T-helper 1 cell treated with Interleukin-12 subunit alpha and Interleukin-12 subunit beta and Interleukin-4 antibody, amounts not matched to agents 30 μg/mL and 1 μg/mL, for 36 hours (primary cell): Measurements from ENCODE around the gene COL8A1.

Experiments used
- H3K27ac Mint-ChIP-seq: one replicate; pipeline ENCODE4 v1.8.0; 2021; ENCODE audit warnings: mild to moderate bottlenecking, mixed read lengths
- H3K27me3 Mint-ChIP-seq: one replicate; pipeline ENCODE4 v1.8.0; 2021; ENCODE audit warnings: low read depth, mixed read lengths
- H3K36me3 Mint-ChIP-seq: one replicate; pipeline ENCODE4 v1.8.0; 2021; ENCODE audit warnings: low read depth, mixed read lengths
- H3K4me1 Mint-ChIP-seq: one replicate; pipeline ENCODE4 v1.8.0; 2021; ENCODE audit warnings: low read depth, mixed read lengths
- H3K4me3 Mint-ChIP-seq: one replicate; pipeline ENCODE4 v1.8.0; 2021; ENCODE audit warnings: mild to moderate bottlenecking, moderate library complexity, mixed read lengths
- H3K9me3 Mint-ChIP-seq: one replicate; pipeline ENCODE4 v1.8.0; 2021; ENCODE audit warnings: mixed read lengths

The COL8A1 gene

GRCh38 chr3:99762901-99763300 lies 124.5 kb downstream of the COL8A1 start:
- H3K9me3 Mint-ChIP-seq: no peaks in the 10 kb centered on the region
- H3K4me3 Mint-ChIP-seq: no peak overlapping the region
- H3K27ac Mint-ChIP-seq: no peak overlapping the region
- no peaks in the 10 kb centered on the region for H3K36me3 Mint-ChIP-seq
- H3K27me3 Mint-ChIP-seq: peaks cover 21% of the 10 kb centered on the region
- H3K4me1 Mint-ChIP-seq: no peaks in the 10 kb centered on the region

DNA sequence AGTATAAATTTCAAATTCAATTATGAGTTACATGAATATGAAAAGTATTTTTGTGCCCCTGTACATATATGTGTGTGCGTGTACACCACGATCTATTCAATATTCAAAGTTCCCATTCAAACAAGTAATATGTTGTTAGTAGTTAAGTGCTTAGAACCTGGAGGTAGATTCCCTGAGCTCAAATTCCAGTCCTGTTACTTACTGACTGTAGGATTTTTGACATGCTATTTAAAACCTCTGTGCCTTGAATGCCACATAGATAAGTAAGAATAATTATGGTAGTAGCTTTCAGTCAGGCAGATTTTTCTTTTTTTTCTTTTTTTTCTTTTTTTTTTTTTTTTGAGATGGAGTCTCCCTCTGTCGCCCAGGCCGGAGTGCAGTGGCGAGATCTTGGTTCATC lies 126.0 kb downstream of the COL8A1 start:
- no peak overlapping the region for H3K4me3 Mint-ChIP-seq
- H3K36me3 Mint-ChIP-seq: no peaks in the 10 kb centered on the region
- no peaks in the 10 kb centered on the region for H3K9me3 Mint-ChIP-seq
- H3K4me1 Mint-ChIP-seq: no peaks in the 10 kb centered on the region
- H3K27me3 Mint-ChIP-seq: peaks cover 6% of the 10 kb centered on the region
- H3K27ac Mint-ChIP-seq: no peak overlapping the region

- Mint-ChIP-seq H3K36me3 (no peaks in the 10 kb centered on the region), H3K9me3 (no peaks in the 10 kb centered on the region), H3K27me3 (no peaks in the 10 kb centered on the region), H3K4me1 (no peaks in the 10 kb centered on the region), H3K4me3 (no peak overlapping the region), H3K27ac (no peak overlapping the region)
Measured at GRCh38 chr3:99765042-99765942, 126.9 kb downstream of the COL8A1 start.

GRCh38 chr3:99767291-99767690 lies 128.9 kb downstream of the COL8A1 start:
- no peaks in the 10 kb centered on the region for H3K36me3 Mint-ChIP-seq
- H3K4me3 Mint-ChIP-seq: no peak overlapping the region
- H3K27ac Mint-ChIP-seq: no peak overlapping the region
- H3K9me3 Mint-ChIP-seq: no peaks in the 10 kb centered on the region
- no peaks in the 10 kb centered on the region for H3K4me1 Mint-ChIP-seq
- H3K27me3 Mint-ChIP-seq: no peaks in the 10 kb centered on the region

DNA sequence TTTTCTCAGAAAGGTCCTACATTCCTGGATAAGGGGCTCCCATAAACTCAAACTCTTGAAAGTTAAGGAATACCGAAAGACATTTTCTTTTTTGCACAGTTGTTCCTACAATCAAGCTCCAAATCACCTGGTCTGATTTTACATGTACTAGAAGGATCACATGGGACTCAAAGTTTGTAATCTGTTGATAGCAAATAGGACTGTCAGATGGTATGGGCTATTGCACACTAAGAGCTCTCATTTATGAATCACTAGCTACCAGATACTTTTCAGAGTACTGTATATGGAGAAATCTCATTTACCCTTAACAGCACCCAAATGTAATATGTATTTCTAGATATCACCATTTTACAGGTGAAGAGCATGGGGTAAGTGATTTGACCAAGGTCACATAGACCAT lies 129.7 kb downstream of the COL8A1 start:
- no peaks in the 10 kb centered on the region for H3K9me3 Mint-ChIP-seq
- no peak overlapping the region for H3K27ac Mint-ChIP-seq
- H3K4me3 Mint-ChIP-seq: no peak overlapping the region
- H3K4me1 Mint-ChIP-seq: no peaks in the 10 kb centered on the region
- no peaks in the 10 kb centered on the region for H3K27me3 Mint-ChIP-seq
- no peaks in the 10 kb centered on the region for H3K36me3 Mint-ChIP-seq

GRCh38 chr3:99768808-99769501 lies 130.6 kb downstream of the COL8A1 start:
- Mint-ChIP-seq H3K4me1 (no peaks in the 10 kb centered on the region), H3K4me3 (no peak overlapping the region), H3K27me3 (no peaks in the 10 kb centered on the region), H3K27ac (no peak overlapping the region), H3K36me3 (no peaks in the 10 kb centered on the region), H3K9me3 (no peaks in the 10 kb centered on the region)

DNA sequence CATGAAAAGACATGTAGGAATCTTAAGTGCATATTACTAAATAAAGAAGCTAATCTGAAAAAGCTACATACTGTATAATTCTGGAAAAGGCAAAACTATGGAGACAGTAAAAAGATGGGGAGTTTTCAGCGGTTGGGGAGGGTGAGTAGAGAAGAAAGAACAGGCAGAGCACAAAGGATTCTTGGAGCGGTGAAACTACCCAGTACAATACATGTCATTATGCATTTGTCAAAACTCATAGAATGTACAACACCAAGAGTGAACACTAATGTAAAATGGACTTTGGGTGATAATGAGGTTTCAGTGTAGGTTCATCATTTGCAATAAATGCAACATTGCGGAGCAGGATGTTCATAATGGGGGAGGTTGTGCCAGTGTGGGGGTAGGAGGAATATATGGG lies 133.8 kb downstream of the COL8A1 start:
- Mint-ChIP-seq H3K4me3 (no peak overlapping the region), H3K27me3 (peaks cover 2% of the 10 kb centered on the region), H3K27ac (no peak overlapping the region), H3K9me3 (no peaks in the 10 kb centered on the region), H3K36me3 (no peaks in the 10 kb centered on the region), H3K4me1 (no peaks in the 10 kb centered on the region)

DNA sequence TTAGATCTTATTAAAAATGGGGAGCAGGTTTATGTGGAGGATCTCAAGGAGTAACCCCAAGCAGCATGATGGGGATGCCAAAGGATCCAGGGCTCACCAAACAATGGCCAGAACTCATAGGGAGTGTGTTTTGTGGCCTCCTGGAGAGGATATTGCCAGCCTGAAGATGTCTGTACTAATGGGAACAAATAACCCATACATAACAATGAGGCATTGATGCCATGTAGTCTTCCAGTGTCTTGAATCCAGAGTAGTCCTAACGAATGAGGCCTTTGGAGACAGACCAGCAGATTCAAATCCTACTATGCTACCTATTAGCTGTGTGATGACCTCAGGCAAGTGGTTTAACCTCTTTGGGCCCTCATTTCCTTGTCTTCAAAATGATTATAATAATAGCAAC lies 134.3 kb downstream of the COL8A1 start:
- Mint-ChIP-seq H3K4me3 (no peak overlapping the region), H3K36me3 (no peaks in the 10 kb centered on the region), H3K27me3 (peaks cover 3% of the 10 kb centered on the region), H3K27ac (no peak overlapping the region), H3K9me3 (no peaks in the 10 kb centered on the region), H3K4me1 (no peaks in the 10 kb centered on the region)

DNA sequence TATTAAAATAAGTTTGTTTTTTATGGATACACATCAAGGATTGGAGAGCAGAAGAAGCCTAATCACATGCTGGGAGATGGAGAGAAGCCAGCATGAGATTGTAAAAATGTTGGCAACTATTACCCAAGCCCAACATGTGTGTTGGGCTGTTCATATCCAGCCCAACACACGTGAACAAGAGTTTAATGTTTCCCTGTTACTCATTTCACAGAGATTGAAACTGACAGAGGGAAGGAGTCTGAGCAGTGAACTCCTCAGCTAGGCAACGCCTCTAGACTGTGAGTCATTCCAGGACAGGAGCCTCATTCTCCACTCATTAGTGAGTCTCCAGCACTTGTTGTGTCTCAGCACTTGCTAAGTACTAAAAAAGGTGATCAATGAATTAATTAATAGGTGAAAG lies 136.1 kb downstream of the COL8A1 start:
- no peak overlapping the region for H3K27ac Mint-ChIP-seq
- no peaks in the 10 kb centered on the region for H3K36me3 Mint-ChIP-seq
- no peaks in the 10 kb centered on the region for H3K9me3 Mint-ChIP-seq
- peaks cover 9% of the 10 kb centered on the region for H3K27me3 Mint-ChIP-seq
- H3K4me3 Mint-ChIP-seq: no peak overlapping the region
- H3K4me1 Mint-ChIP-seq: no peaks in the 10 kb centered on the region

- Mint-ChIP-seq H3K4me1 (no peaks in the 10 kb centered on the region), H3K9me3 (no peaks in the 10 kb centered on the region), H3K36me3 (no peaks in the 10 kb centered on the region), H3K4me3 (no peak overlapping the region), H3K27ac (no peak overlapping the region), H3K27me3 (peaks cover 25% of the 10 kb centered on the region)
Measured at GRCh38 chr3:99776516-99777209, 138.3 kb downstream of the COL8A1 start.

GRCh38 chr3:99777210-99777549 lies 138.8 kb downstream of the COL8A1 start:
- H3K27ac Mint-ChIP-seq: no peak overlapping the region
- no peak overlapping the region for H3K4me3 Mint-ChIP-seq
- H3K4me1 Mint-ChIP-seq: no peaks in the 10 kb centered on the region
- H3K27me3 Mint-ChIP-seq: peaks cover 27% of the 10 kb centered on the region
- no peaks in the 10 kb centered on the region for H3K9me3 Mint-ChIP-seq
- H3K36me3 Mint-ChIP-seq: no peaks in the 10 kb centered on the region

- Mint-ChIP-seq H3K4me1 (no peaks in the 10 kb centered on the region), H3K27me3 (peaks cover 27% of the 10 kb centered on the region), H3K9me3 (no peaks in the 10 kb centered on the region), H3K27ac (no peak overlapping the region), H3K36me3 (no peaks in the 10 kb centered on the region), H3K4me3 (no peak overlapping the region)
Measured at GRCh38 chr3:99777708-99778107, 139.3 kb downstream of the COL8A1 start.

DNA sequence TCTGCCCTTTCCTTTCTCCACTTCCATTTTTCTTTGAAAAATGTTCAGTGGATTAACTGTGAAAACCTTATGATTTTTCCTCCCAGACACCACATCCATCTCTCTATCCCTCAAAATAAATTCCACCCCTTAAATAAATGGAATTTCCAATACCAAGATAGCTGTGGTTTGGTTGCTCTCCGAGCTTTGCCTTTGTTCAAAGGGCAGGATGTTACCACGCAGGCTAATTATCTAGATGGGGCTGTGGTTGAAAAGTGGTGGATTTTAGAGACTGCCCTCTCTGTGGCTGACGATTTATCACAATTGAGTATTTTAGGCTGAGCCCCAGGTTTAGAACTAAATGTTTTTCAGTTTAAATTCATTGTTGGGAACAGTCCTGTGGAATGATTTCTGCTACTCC lies 142.4 kb downstream of the COL8A1 start:
- H3K36me3 Mint-ChIP-seq: no peaks in the 10 kb centered on the region
- H3K4me1 Mint-ChIP-seq: no peaks in the 10 kb centered on the region
- peaks cover 33% of the 10 kb centered on the region for H3K27me3 Mint-ChIP-seq
- H3K9me3 Mint-ChIP-seq: no peaks in the 10 kb centered on the region
- H3K4me3 Mint-ChIP-seq: no peak overlapping the region
- H3K27ac Mint-ChIP-seq: no peak overlapping the region

DNA sequence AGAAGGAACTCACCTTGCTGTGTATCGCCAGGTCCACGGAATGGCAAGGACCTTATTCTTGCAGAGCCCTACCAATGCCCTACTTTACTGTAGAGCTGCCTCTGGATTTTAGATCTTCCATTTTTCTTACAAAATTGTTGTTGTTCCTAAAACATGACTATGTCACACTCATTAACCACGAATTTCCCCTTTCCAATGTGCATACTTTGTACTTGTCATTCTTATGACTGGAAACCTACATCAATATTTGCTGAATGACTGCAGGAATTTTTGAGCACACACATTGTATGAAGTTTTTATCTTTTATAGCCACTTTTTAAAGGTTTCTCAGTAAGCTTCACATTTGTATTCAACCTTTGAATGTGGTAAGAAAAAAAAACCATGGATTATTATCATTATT lies 143.4 kb downstream of the COL8A1 start:
- Mint-ChIP-seq H3K9me3 (no peaks in the 10 kb centered on the region), H3K4me3 (no peak overlapping the region), H3K27me3 (peaks cover 33% of the 10 kb centered on the region), H3K36me3 (no peaks in the 10 kb centered on the region), H3K4me1 (no peaks in the 10 kb centered on the region), H3K27ac (no peak overlapping the region)
